Liver (tissue), 3 donors: ENCODE measurements around the gene SPATA16.

Source experiments
- ATF3 ChIP-seq: IDR thresholded peaks from 2 replicates; pipeline ENCODE4 v1.6.1; 2016; ENCODE audit warnings: antibody characterized with exemption
- CTCF ChIP-seq: fragments of 150-350 bp; IDR thresholded peaks from 2 replicates; pipeline ENCODE4 v1.5.1; 2017; ENCODE audit warnings: improper control_type of control experiment, low read depth, low read length; ENCODE audit not compliant: missing input control
- FOXA1 ChIP-seq: IDR thresholded peaks from 2 replicates; pipeline ENCODE4 v1.6.1; 2016; ENCODE audit warnings: antibody characterized with exemption
- GABPA ChIP-seq, 2 donors: IDR thresholded peaks in 1 of 2; conservative IDR thresholded peaks in 1 of 2; 2 replicates each; pipeline ENCODE4 v1.6.1; 2016; ENCODE audit warnings: antibody characterized with exemption in 2 of 2, mild to moderate bottlenecking in 1 of 2, moderate library complexity in 1 of 2
- MAX ChIP-seq: IDR thresholded peaks from 2 replicates; pipeline ENCODE4 v1.6.1; 2016; ENCODE audit warnings: antibody characterized with exemption
- RAD21 ChIP-seq, 2 donors: IDR thresholded peaks; 2 replicates each; pipeline ENCODE4 v1.6.1; 2016; ENCODE audit warnings: antibody characterized with exemption in 2 of 2, mild to moderate bottlenecking in 2 of 2
- REST ChIP-seq: IDR thresholded peaks from 2 replicates; pipeline ENCODE4 v1.6.1; 2016; ENCODE audit warnings: antibody characterized with exemption, mild to moderate bottlenecking
- SP1 ChIP-seq: IDR thresholded peaks from 2 replicates; pipeline ENCODE4 v1.6.1; 2018; ENCODE audit warnings: antibody characterized with exemption, mild to moderate bottlenecking
- TAF1 ChIP-seq: conservative IDR thresholded peaks from 2 replicates; pipeline ENCODE4 v1.6.1; 2016; ENCODE audit warnings: antibody characterized with exemption, mild to moderate bottlenecking
- YY1 ChIP-seq: IDR thresholded peaks from 2 replicates; pipeline ENCODE4 v1.6.1; 2016; ENCODE audit warnings: antibody characterized with exemption, mild to moderate bottlenecking
- donor health status: healthy.
- donor health status: healthy.

- TF ChIP-seq REST (no peak), MAX (no peak), YY1 (no peak), CTCF (no peak), GABPA (IDR thresholded peaks at IDR 0.05 in 1 of 2, conservative IDR thresholded peaks at IDR 0.05 in 1 of 2) (no peak), TAF1 (no peak), SP1 (no peak), FOXA1 (no peak), RAD21 (IDR thresholded peaks at IDR 0.05) (no peak), ATF3 (no peak)
These were observed 43.8 kb downstream of the SPATA16 start for GRCh38 chr3:173096994-173097785.
